Measurements from ENCODE around the gene FSD1L.

The FSD1L gene

DNA sequence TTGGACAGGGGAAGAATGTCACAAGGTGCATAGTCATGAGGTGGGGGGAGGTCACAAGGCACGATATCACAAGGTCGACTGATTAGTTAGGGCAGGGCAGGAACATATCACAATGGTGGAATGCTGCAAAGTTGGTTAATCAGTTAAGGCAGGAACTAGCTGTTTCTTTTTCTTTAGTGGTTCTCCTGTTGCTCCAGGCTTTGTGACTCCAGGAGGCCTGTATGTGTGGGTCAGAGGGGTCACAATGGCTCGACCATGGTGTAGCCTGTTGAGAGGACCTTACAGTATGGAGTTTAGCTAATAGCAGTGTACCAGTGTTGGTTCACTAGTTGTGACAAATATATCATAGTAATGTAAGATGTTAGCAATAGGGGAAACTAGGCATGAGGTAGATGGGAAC lies 12.4 kb upstream of the FSD1L start:
- TF ChIP-seq, protein P1, sequence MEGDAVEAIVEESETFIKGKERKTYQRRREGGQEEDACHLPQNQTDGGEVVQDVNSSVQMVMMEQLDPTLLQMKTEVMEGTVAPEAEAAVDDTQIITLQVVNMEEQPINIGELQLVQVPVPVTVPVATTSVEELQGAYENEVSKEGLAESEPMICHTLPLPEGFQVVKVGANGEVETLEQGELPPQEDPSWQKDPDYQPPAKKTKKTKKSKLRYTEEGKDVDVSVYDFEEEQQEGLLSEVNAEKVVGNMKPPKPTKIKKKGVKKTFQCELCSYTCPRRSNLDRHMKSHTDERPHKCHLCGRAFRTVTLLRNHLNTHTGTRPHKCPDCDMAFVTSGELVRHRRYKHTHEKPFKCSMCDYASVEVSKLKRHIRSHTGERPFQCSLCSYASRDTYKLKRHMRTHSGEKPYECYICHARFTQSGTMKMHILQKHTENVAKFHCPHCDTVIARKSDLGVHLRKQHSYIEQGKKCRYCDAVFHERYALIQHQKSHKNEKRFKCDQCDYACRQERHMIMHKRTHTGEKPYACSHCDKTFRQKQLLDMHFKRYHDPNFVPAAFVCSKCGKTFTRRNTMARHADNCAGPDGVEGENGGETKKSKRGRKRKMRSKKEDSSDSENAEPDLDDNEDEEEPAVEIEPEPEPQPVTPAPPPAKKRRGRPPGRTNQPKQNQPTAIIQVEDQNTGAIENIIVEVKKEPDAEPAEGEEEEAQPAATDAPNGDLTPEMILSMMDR (conservative IDR thresholded peaks at IDR 0.05; ENCODE audit: low read length), result no peak
- DNase-seq (ENCODE audit: low read depth), result no peak
- H3K4me3 ChIP-seq (ENCODE audit: low read length), result no peak overlapping the region

GRCh38 chr9:105436783-105437182 lies 11.1 kb upstream of the FSD1L start:
- TF ChIP-seq, protein P1 (conservative IDR thresholded peaks at IDR 0.05; ENCODE audit: low read length), result no peak
- H3K4me3 ChIP-seq (ENCODE audit: low read length), result no peak overlapping the region
- DNase-seq (ENCODE audit: low read depth), result no peak

- H3K4me3 ChIP-seq (ENCODE audit: low read length), result no peak overlapping the region
- no peak for DNase-seq (ENCODE audit: low read depth)
- TF ChIP-seq, protein P1 (conservative IDR thresholded peaks at IDR 0.05; ENCODE audit: low read length), result no peak
These were observed 10.1 kb upstream of the FSD1L start for GRCh38 chr9:105437704-105438103.

- TF ChIP-seq, protein P1 (conservative IDR thresholded peaks at IDR 0.05; ENCODE audit: low read length), result no peak
- H3K4me3 ChIP-seq (ENCODE audit: low read length), result no peak overlapping the region
- peak; percentile 49 for DNase-seq (ENCODE audit: low read depth)
These were observed 9.6 kb upstream of the FSD1L start for GRCh38 chr9:105438141-105438806.

GRCh38 chr9:105439428-105439827 lies 8.4 kb upstream of the FSD1L start:
- no peak overlapping the region for H3K4me3 ChIP-seq (ENCODE audit: low read length)
- no peak for DNase-seq (ENCODE audit: low read depth)
- TF ChIP-seq, protein P1 (conservative IDR thresholded peaks at IDR 0.05; ENCODE audit: low read length), result no peak

- no peak for DNase-seq (ENCODE audit: low read depth)
- no peak overlapping the region for H3K4me3 ChIP-seq (ENCODE audit: low read length)
- TF ChIP-seq, protein P1 (conservative IDR thresholded peaks at IDR 0.05; ENCODE audit: low read length), result no peak
These were observed 6.1 kb upstream of the FSD1L start for GRCh38 chr9:105441616-105442160.

GRCh38 chr9:105443121-105443520 lies 4.7 kb upstream of the FSD1L start:
- TF ChIP-seq, protein P1 (conservative IDR thresholded peaks at IDR 0.05; ENCODE audit: low read length), result no peak
- DNase-seq (ENCODE audit: low read depth), result no peak
- no peak overlapping the region for H3K4me3 ChIP-seq (ENCODE audit: low read length)

Measured in AG10803 (cell line).